ENCODE measurements around the gene PC. TPM values are rescaled to one million over a fixed set of nuclear protein-coding genes. Genes with fewer than 3 reads are reported as not detected.
A peak's percentile ranks its signal among the peaks of the same experiment; 100 is the strongest.

The PC gene
- total and polyA plus RNA-seq, 7 experiments from 2014 or later = 4.9 to 11.2 (median 9.5) TPM

DNA sequence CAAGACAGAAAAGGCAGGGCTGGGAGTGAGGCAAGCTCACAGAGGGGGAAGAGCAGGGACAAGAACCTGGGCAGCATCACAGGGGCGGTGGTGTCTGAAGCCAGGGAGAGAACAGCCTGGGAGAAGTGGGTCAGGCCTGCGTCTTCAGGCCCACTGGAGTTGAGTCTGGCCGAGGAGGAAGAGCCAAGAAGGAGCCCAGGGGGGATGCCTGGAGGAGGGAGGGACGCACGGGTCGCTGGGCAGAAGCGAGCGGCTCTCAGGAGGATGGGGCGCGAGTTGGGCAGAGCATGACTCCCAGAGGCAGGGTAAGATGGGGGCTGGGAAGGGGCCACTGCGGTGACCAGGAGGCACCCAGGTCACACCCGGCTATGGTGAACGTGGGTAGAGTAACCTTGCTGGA, 82.8 kb downstream of the PC start:
- H3K4me1 ChIP-seq (ENCODE audit: control insufficient read depth in 2 of 2, insufficient read depth in 2 of 2, low read length in 2 of 2) = peaks cover 0 to 4% of the 10 kb centered on the region in 2 donors
- intact Hi-C loops (cut with micrococcal nuclease) = no loop called here
- H3K27ac ChIP-seq (ENCODE audit: low read depth, low read length) = no peak overlapping the region
- H3K4me3 ChIP-seq (ENCODE audit: low read length) = no peak overlapping the region
- peaks cover 0 to 9% (median 0%) of the 10 kb centered on the region in 5 donors for H3K36me3 Mint-ChIP-seq
- no peak overlapping the region for H3K27ac Mint-ChIP-seq
- ChIA-PET CTCF (no interaction called here), POLR2A (no interaction called here)
- no peaks in the 10 kb centered on the region for H3K27me3 ChIP-seq (ENCODE audit: control insufficient read depth in 2 of 2, insufficient read depth in 2 of 2, low read length in 2 of 2)
- no peak overlapping the region for H3K4me3 Mint-ChIP-seq
- H3K27me3 Mint-ChIP-seq = peaks cover 0 to 4% (median 0%) of the 10 kb centered on the region in 5 donors
- DNase-seq = no peak
- peaks cover under 1 to 10% (median 8%) of the 10 kb centered on the region in 7 donors for H3K4me1 Mint-ChIP-seq
- H3K36me3 ChIP-seq (ENCODE audit: control insufficient read depth in 2 of 3, insufficient read depth in 3 of 3, low read length in 3 of 3) = peaks cover 0 to 9% (median 0%) of the 10 kb centered on the region in 3 experiments
- H3K9me3 Mint-ChIP-seq = no peaks in the 10 kb centered on the region
- H3K9me3 ChIP-seq (ENCODE audit: control insufficient read depth in 2 of 3, low read length in 3 of 3) = no peaks in the 10 kb centered on the region
- no peak for ATAC-seq

- no peak overlapping the region for H3K4me3 ChIP-seq (ENCODE audit: low read length)
- ATAC-seq (no peak), DNase-seq (no peak)
- H3K27ac ChIP-seq (ENCODE audit: low read depth, low read length) = no peak overlapping the region
- ChIA-PET CTCF (no interaction called here), POLR2A (no interaction called here)
- Mint-ChIP-seq H3K4me3 (no peak overlapping the region), H3K9me3 (no peaks in the 10 kb centered on the region), H3K27me3 (peaks cover 0 to 4% (median 0%) of the 10 kb centered on the region in 5 donors), H3K36me3 (peaks cover 0 to 9% (median 0%) of the 10 kb centered on the region in 5 donors), H3K4me1 (peaks cover 0 to 5% (median 2%) of the 10 kb centered on the region in 7 donors), H3K27ac (no peak overlapping the region)
- no peaks in the 10 kb centered on the region for H3K4me1 ChIP-seq (ENCODE audit: control insufficient read depth in 2 of 2, insufficient read depth in 2 of 2, low read length in 2 of 2)
- peaks cover 0 to 15% (median 0%) of the 10 kb centered on the region in 3 experiments for H3K36me3 ChIP-seq (ENCODE audit: control insufficient read depth in 2 of 3, insufficient read depth in 3 of 3, low read length in 3 of 3)
- intact Hi-C loops (cut with micrococcal nuclease) = no loop called here
- H3K27me3 ChIP-seq (ENCODE audit: control insufficient read depth in 2 of 2, insufficient read depth in 2 of 2, low read length in 2 of 2) = no peaks in the 10 kb centered on the region
- no peaks in the 10 kb centered on the region for H3K9me3 ChIP-seq (ENCODE audit: control insufficient read depth in 2 of 3, low read length in 3 of 3)
Measured at GRCh38 chr11:66874232-66874631, 84.0 kb downstream of the PC start.

DNA sequence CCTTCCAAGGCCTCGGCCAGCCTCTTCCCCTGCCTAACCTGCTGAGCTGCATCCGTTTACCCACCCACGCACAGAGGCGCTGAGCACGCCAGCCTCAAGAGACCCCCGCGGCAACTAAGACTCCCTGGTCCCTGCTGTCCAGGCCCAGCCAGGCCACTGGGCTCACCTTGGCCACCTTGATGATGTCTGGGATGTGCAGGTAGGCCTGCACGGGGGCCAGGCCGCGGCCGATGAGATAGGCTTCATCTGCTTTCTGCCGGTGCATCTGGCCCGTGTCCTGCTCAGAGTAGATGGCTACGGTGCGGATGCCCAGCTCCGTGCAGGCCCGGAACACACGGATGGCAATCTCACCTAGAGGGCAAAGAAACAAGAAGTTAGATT, 86.7 kb downstream of the PC start:
- no peaks in the 10 kb centered on the region for H3K27me3 ChIP-seq (ENCODE audit: control insufficient read depth in 2 of 2, insufficient read depth in 2 of 2, low read length in 2 of 2)
- no peak overlapping the region for H3K4me3 ChIP-seq (ENCODE audit: low read length)
- peaks cover 0 to 7% of the 10 kb centered on the region in 2 donors for H3K4me1 ChIP-seq (ENCODE audit: control insufficient read depth in 2 of 2, insufficient read depth in 2 of 2, low read length in 2 of 2)
- H3K9me3 ChIP-seq (ENCODE audit: control insufficient read depth in 2 of 3, low read length in 3 of 3) = no peaks in the 10 kb centered on the region
- H3K4me1 Mint-ChIP-seq = peaks cover 0 to 13% (median 9%) of the 10 kb centered on the region in 7 donors
- no peaks in the 10 kb centered on the region for H3K9me3 Mint-ChIP-seq
- POLR2A ChIA-PET = no interaction called here
- CTCF ChIA-PET = no interaction called here
- peaks cover 0 to 9% (median 0%) of the 10 kb centered on the region in 5 donors for H3K36me3 Mint-ChIP-seq
- H3K27ac Mint-ChIP-seq = no peak overlapping the region
- ATAC-seq (no peak), DNase-seq (no peak)
- H3K27ac ChIP-seq (ENCODE audit: low read depth, low read length) = no peak overlapping the region
- intact Hi-C loops (cut with micrococcal nuclease) = no loop called here
- peaks cover 0 to 4% (median 0%) of the 10 kb centered on the region in 5 donors for H3K27me3 Mint-ChIP-seq
- H3K36me3 ChIP-seq (ENCODE audit: control insufficient read depth in 2 of 3, insufficient read depth in 3 of 3, low read length in 3 of 3) = peaks cover 0 to 15% (median 0%) of the 10 kb centered on the region in 3 experiments
- H3K4me3 Mint-ChIP-seq = no peak overlapping the region

DNA sequence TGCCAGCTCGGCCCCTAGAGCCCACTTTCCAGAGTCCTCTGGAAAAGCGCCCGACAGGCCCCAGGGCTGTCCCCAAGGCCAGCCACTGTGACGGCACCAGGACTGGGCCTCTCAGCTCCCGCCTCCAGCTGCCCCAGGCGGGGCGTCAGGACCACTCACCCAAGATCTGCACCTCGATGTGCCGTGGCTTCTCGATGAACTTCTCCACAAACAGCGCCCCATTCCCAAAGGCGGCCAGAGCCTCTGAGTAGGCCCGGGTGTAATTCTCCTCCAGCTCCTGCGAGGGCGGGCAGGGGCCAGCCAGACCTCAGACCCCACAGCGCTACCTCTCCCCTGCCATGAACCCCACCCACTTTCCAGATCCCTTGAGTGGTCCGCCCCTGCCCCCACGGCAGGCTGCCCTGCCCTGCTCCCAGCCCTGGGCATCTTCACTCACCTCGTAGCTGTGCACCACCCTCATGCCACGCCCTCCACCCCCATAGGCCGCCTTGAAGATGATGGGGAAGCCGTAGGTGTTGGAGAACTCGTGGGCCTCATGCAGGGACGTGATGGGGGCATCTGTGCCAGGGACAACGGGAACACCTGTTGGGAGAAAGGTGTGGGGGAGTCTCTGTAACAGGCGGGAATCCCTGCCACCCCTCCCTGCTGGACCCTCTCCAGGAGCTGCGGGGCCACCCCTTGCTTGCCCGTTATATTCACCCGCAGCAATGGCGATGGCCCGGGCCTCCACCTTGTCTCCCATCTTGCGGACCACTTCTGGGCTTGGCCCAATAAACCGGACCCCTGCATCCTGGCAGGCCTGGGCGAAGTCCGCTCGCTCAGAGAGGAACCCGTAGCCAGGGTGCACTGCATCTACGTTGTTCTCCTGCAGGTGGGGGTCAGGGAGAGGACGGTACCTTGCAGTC, 87.3 kb downstream of the PC start:
- H3K9me3 Mint-ChIP-seq = no peaks in the 10 kb centered on the region
- no peak overlapping the region for H3K4me3 Mint-ChIP-seq
- H3K9me3 ChIP-seq (ENCODE audit: control insufficient read depth in 2 of 3, low read length in 3 of 3) = no peaks in the 10 kb centered on the region
- no peak overlapping the region for H3K27ac ChIP-seq (ENCODE audit: low read depth, low read length)
- no peak overlapping the region for H3K27ac Mint-ChIP-seq
- CTCF ChIA-PET = interaction anchor here (0.6 to 1.6 kb wide), 2 partner anchors 11 to 86 kb away, joined by 4 to 6 read pairs; no protein-coding TSS in a partner anchor
- H3K4me1 ChIP-seq (ENCODE audit: control insufficient read depth in 2 of 2, insufficient read depth in 2 of 2, low read length in 2 of 2) = peaks cover 0 to 7% of the 10 kb centered on the region in 2 donors
- no peak overlapping the region for H3K4me3 ChIP-seq (ENCODE audit: low read length)
- H3K4me1 Mint-ChIP-seq = peaks cover 0 to 13% (median 9%) of the 10 kb centered on the region in 7 donors
- H3K36me3 Mint-ChIP-seq = peaks cover 0 to 9% (median 0%) of the 10 kb centered on the region in 5 donors
- peaks cover 0 to 4% (median 0%) of the 10 kb centered on the region in 5 donors for H3K27me3 Mint-ChIP-seq
- H3K27me3 ChIP-seq (ENCODE audit: control insufficient read depth in 2 of 2, insufficient read depth in 2 of 2, low read length in 2 of 2) = no peaks in the 10 kb centered on the region
- H3K36me3 ChIP-seq (ENCODE audit: control insufficient read depth in 2 of 3, insufficient read depth in 3 of 3, low read length in 3 of 3) = peaks cover 0 to 15% (median 0%) of the 10 kb centered on the region in 3 experiments
- ATAC-seq (no peak), DNase-seq (no peak)
- intact Hi-C loops (cut with micrococcal nuclease) = no loop called here
- POLR2A ChIA-PET = interaction anchor here (0.9 kb wide), 1 partner anchor 19 kb away, joined by 3 read pairs; no protein-coding TSS in a partner anchor

- Mint-ChIP-seq H3K27ac (no peak overlapping the region), H3K27me3 (peaks cover 0 to 4% (median 0%) of the 10 kb centered on the region in 5 donors)
- CTCF ChIA-PET = interaction anchor here (0.6 to 1.6 kb wide), 3 partner anchors 12 to 177 kb away, joined by 3 to 6 read pairs (median 4); no protein-coding TSS in a partner anchor
Measured at GRCh38 chr11:66870131-66870530, 88.1 kb downstream of the PC start.

DNA sequence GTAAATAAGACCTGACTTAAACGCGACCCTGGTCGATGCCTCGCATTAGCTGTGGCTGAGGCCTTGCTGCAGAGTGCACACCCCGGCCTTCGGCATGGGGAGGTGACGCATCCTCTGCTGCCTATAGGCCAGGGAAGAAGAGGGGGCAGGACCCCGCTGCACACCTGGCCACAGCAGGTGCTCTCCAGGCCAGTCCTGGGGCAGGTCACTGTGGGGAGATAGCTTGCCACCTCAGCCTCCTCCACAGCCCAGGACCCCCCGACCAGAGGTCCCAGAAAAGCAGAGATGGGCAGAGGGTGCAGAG, 88.7 kb downstream of the PC start:
- peaks cover 0 to 4% (median 0%) of the 10 kb centered on the region in 5 donors for H3K27me3 Mint-ChIP-seq
- H3K36me3 Mint-ChIP-seq = peaks cover 0 to 9% (median 0%) of the 10 kb centered on the region in 5 donors
- no peaks in the 10 kb centered on the region for H3K9me3 Mint-ChIP-seq
- DNase-seq = no peak
- H3K4me3 ChIP-seq (ENCODE audit: low read length) = no peak overlapping the region
- POLR2A ChIA-PET = no interaction called here
- H3K27me3 ChIP-seq (ENCODE audit: control insufficient read depth in 2 of 2, insufficient read depth in 2 of 2, low read length in 2 of 2) = no peaks in the 10 kb centered on the region
- intact Hi-C loops (cut with micrococcal nuclease) = no loop called here
- H3K4me3 Mint-ChIP-seq = no peak overlapping the region
- peaks cover 0 to 13% (median 9%) of the 10 kb centered on the region in 7 donors for H3K4me1 Mint-ChIP-seq
- CTCF ChIA-PET = interaction anchor here (0.6 to 1.6 kb wide), 3 partner anchors 12 to 177 kb away, joined by 3 to 6 read pairs (median 3); no protein-coding TSS in a partner anchor
- no peak for ATAC-seq
- peak overlapping the region in 1 of 9 donors; percentile 52 for H3K27ac Mint-ChIP-seq
- H3K9me3 ChIP-seq (ENCODE audit: control insufficient read depth in 2 of 3, low read length in 3 of 3) = no peaks in the 10 kb centered on the region
- peaks cover 0 to 15% (median 0%) of the 10 kb centered on the region in 3 experiments for H3K36me3 ChIP-seq (ENCODE audit: control insufficient read depth in 2 of 3, insufficient read depth in 3 of 3, low read length in 3 of 3)
- H3K4me1 ChIP-seq (ENCODE audit: control insufficient read depth in 2 of 2, insufficient read depth in 2 of 2, low read length in 2 of 2) = peaks cover 0 to 7% of the 10 kb centered on the region in 2 donors
- no peak overlapping the region for H3K27ac ChIP-seq (ENCODE audit: low read depth, low read length)

More at GRCh38 chr11:66870131-66870530, 88.1 kb downstream of the PC start:
- intact Hi-C loops (cut with micrococcal nuclease) = no loop called here
- H3K4me3 Mint-ChIP-seq = no peak overlapping the region
- DNase-seq (no peak), ATAC-seq (no peak)
- Histone ChIP-seq H3K27ac (ENCODE audit: low read depth, low read length) (no peak overlapping the region), H3K36me3 (ENCODE audit: control insufficient read depth in 2 of 3, insufficient read depth in 3 of 3, low read length in 3 of 3) (peaks cover 0 to 15% (median 0%) of the 10 kb centered on the region in 3 experiments), H3K9me3 (ENCODE audit: control insufficient read depth in 2 of 3, low read length in 3 of 3) (no peaks in the 10 kb centered on the region), H3K27me3 (ENCODE audit: control insufficient read depth in 2 of 2, insufficient read depth in 2 of 2, low read length in 2 of 2) (no peaks in the 10 kb centered on the region), H3K4me3 (ENCODE audit: low read length) (no peak overlapping the region), H3K4me1 (ENCODE audit: control insufficient read depth in 2 of 2, insufficient read depth in 2 of 2, low read length in 2 of 2) (peaks cover 0 to 7% of the 10 kb centered on the region in 2 donors)
- POLR2A ChIA-PET = interaction anchor here (0.9 kb wide), 1 partner anchor 18 kb away, joined by 3 read pairs; no protein-coding TSS in a partner anchor
- H3K36me3 Mint-ChIP-seq = peaks cover 0 to 9% (median 0%) of the 10 kb centered on the region in 5 donors
- H3K4me1 Mint-ChIP-seq = peaks cover 0 to 13% (median 9%) of the 10 kb centered on the region in 7 donors
- H3K9me3 Mint-ChIP-seq = no peaks in the 10 kb centered on the region

Data from naive thymus-derived CD4-positive, alpha-beta T cell (primary cell).